ENCODE measurements around the gene CD81.

- TF ChIP-seq CTCF (IDR thresholded peaks at IDR 0.05) (no peak), POLR2A (IDR thresholded peaks at IDR 0.05; ENCODE audit: low read depth) (no peak)
These were observed 47.6 kb upstream of the CD81 start for GRCh38 chr11:2329551-2329950.

All from esophagus muscularis mucosa (tissue), 3 donors.